Endothelial cell of umbilical vein (primary cell): ENCODE measurements around the gene BACH2. TPM values are rescaled to one million over a fixed set of nuclear protein-coding genes. Genes with fewer than 3 reads are reported as not detected.
"Not testable (repeated sequence)": the region's sequence is repeated elsewhere in the genome, so short reads cannot be mapped to it uniquely, and the experiment has no call there.

Experiments
- BruUV-seq: library from RNA; stranded (reverse); fragments of 400-500 nt; replicated peaks from 2 replicates; lab custom pipeline; 2021; lab: Mats Ljungman, UMichigan
- CTCF ChIA-PET: fragments of 300-600, 350-600 bp; sonication (Branson Sonifier 250); formaldehyde crosslinking; loops from one replicate; lab custom pipeline; 2021; ENCODE audit warnings: antibody characterized with exemption, inconsistent platforms; lab: Charles Lee
- POLR2A ChIA-PET: fragments of 300-600, 350-600 bp; sonication (Branson Sonifier 250); formaldehyde crosslinking; loops from one replicate; lab custom pipeline; 2021; ENCODE audit warnings: antibody characterized with exemption, inconsistent platforms; lab: Charles Lee
- DNase-seq: peaks from one replicate; pipeline ENCODE4 v3.0.0-alpha.2; 2011; ENCODE audit warnings: low read depth, low spot score
- FAIRE-seq: peaks from 2 replicates; lab custom pipeline; 2011; peaks lifted over from hg19 to GRCh38; lab: Jason Lieb, UNC
- H2AFZ ChIP-seq: 2 replicates; pipeline ENCODE4 v1.6.0; 2012; ENCODE audit warnings: low read depth, low read length, control low read depth, inconsistent platforms
- H3K27ac ChIP-seq: 2 replicates; pipeline ENCODE4 v1.5.1; 2011; ENCODE audit warnings: low read depth, mild to moderate bottlenecking, control low read depth, low read length, moderate library complexity; ENCODE audit not compliant: insufficient read depth
- H3K27me3 ChIP-seq, 2 experiments: 2 replicates each; pipeline versions ENCODE4 v1.6.0 to v1.6.1; 2011; ENCODE audit warnings: low read length in 2 of 2, mixed read lengths in 1 of 2; ENCODE audit not compliant: control insufficient read depth in 2 of 2, insufficient read depth in 2 of 2
- H3K36me3 ChIP-seq, 2 experiments: 2 replicates in 1 of 2; 3 replicates in 1 of 2; pipeline ENCODE4 v1.5.1; 2011; ENCODE audit warnings: low read length in 2 of 2, mild to moderate bottlenecking in 1 of 2, moderate library complexity in 1 of 2; ENCODE audit not compliant: control insufficient read depth in 2 of 2, insufficient read depth in 2 of 2; ENCODE audit errors: extremely low read depth in 1 of 2
- H3K4me1 ChIP-seq: 3 replicates; pipeline ENCODE4 v1.5.1; 2011; ENCODE audit warnings: mild to moderate bottlenecking, low read length; ENCODE audit not compliant: control insufficient read depth, insufficient read depth; ENCODE audit errors: extremely low read depth
- H3K4me2 ChIP-seq: 2 replicates; pipeline ENCODE4 v1.6.1; 2011; ENCODE audit warnings: low read length, control low read depth, mixed read lengths; ENCODE audit not compliant: insufficient read depth
- H3K4me3 ChIP-seq, 3 experiments: fragments of 200-600 bp in 1 of 3; sonication (generic), shearing (Covaris generic) in 1 of 3; replicated peaks in 1 of 3; 2 replicates each; pipeline ENCODE4 v1.5.1; 2011 to 2016; ENCODE audit warnings: control low read depth in 3 of 3, low read length in 3 of 3, mild to moderate bottlenecking in 2 of 3, inconsistent platforms in 1 of 3, low read depth in 1 of 3, moderate library complexity in 1 of 3; ENCODE audit not compliant: insufficient read depth in 1 of 3
- H3K79me2 ChIP-seq: 2 replicates; pipeline ENCODE4 v1.6.0; 2012; ENCODE audit warnings: low read length, inconsistent platforms; ENCODE audit not compliant: control insufficient read depth, insufficient read depth
- H3K9ac ChIP-seq: replicated peaks from 2 replicates; pipeline ENCODE3; 2011; ENCODE audit warnings: low read length, control low read depth; ENCODE audit not compliant: insufficient read depth; ENCODE audit errors: extremely low read depth
- H3K9me1 ChIP-seq: replicated peaks from 3 replicates; pipeline ENCODE4 v1.6.0; 2011; ENCODE audit warnings: mild to moderate bottlenecking, low read length; ENCODE audit not compliant: control insufficient read depth, insufficient read depth; ENCODE audit errors: extremely low read depth
- H3K9me3 ChIP-seq: replicated peaks from 2 replicates; pipeline ENCODE4 v1.5.1; 2012; ENCODE audit warnings: low read length, inconsistent platforms; ENCODE audit not compliant: control insufficient read depth, insufficient read depth
- H4K20me1 ChIP-seq: replicated peaks from 2 replicates; pipeline ENCODE3; 2011; ENCODE audit warnings: mild to moderate bottlenecking, low read length; ENCODE audit not compliant: control insufficient read depth, insufficient read depth; ENCODE audit errors: extremely low read depth
- CTCF ChIP-seq, 2 donors: IDR thresholded peaks; 1 replicate in 1 of 2; 2 replicates in 1 of 2; pipeline ENCODE4 v1.5.1; 2011; ENCODE audit warnings: low read length in 2 of 2, mild to moderate bottlenecking in 2 of 2, moderate library complexity in 2 of 2, control low read depth in 1 of 2, inconsistent platforms in 1 of 2, low read depth in 1 of 2; ENCODE audit not compliant: insufficient read depth in 1 of 2; ENCODE audit errors: extremely low read depth in 1 of 2
- EZH2 ChIP-seq: IDR thresholded peaks from 2 replicates; pipeline ENCODE4 v1.6.1; 2012; ENCODE audit warnings: borderline replicate concordance, low read depth, mild to moderate bottlenecking, moderate library complexity, low read length, inconsistent platforms; ENCODE audit not compliant: severe bottlenecking
- FOS ChIP-seq: IDR thresholded peaks from 2 replicates; pipeline ENCODE4 v1.6.1; 2011; ENCODE audit warnings: mild to moderate bottlenecking, low read length, moderate library complexity, borderline replicate concordance; ENCODE audit not compliant: insufficient read depth
- GATA2 ChIP-seq: IDR thresholded peaks from 2 replicates; pipeline ENCODE4 v1.7.0; 2011; ENCODE audit warnings: low read depth, mild to moderate bottlenecking, moderate library complexity, mixed read lengths, low read length; ENCODE audit not compliant: insufficient read length, insufficient read depth
- JUN ChIP-seq: IDR thresholded peaks from 2 replicates; pipeline ENCODE4 v1.6.1; 2011; ENCODE audit warnings: borderline replicate concordance, low read depth; ENCODE audit not compliant: insufficient read length, insufficient read depth
- MAX ChIP-seq: IDR thresholded peaks from 2 replicates; pipeline ENCODE4 v1.6.1; 2011; ENCODE audit not compliant: insufficient read depth, insufficient read length
- MYC ChIP-seq: IDR thresholded peaks from one replicate; pipeline ENCODE4 v1.6.1; 2011; ENCODE audit warnings: mild to moderate bottlenecking, low read depth, low read length
- POLR2A ChIP-seq: IDR thresholded peaks from 2 replicates; pipeline ENCODE4 v1.6.1; 2012; ENCODE audit warnings: low read depth, mild to moderate bottlenecking, control low read depth, low read length
- POLR2AphosphoS5 ChIP-seq: IDR thresholded peaks from 2 replicates; pipeline ENCODE4 v1.6.1; 2012; ENCODE audit warnings: low read depth, mild to moderate bottlenecking, control low read depth, low read length, moderate library complexity; ENCODE audit not compliant: insufficient read depth
- dilution Hi-C: fragments of 300-500 bp; cut with MboI; formaldehyde crosslinking; loops from one replicate; pipeline ENCODE4 v1.15.0; 2019; ENCODE audit warnings: low sequenced_read_pairs; ENCODE audit not compliant: extremely low pct_ligation_motif_present
- intact Hi-C: fragments of 100-400 bp; cut with micrococcal nuclease; formaldehyde crosslinking; loops from one replicate; pipeline ENCODE4 v1.10.0; 2022
- polyA plus RNA-seq, 4 experiments: library from polyadenylated mRNA; depleted of rRNA in 3 of 4; stranded (reverse) in 3 of 4; unstranded in 1 of 4; fragments of >200 nt; gene quantifications; 2 replicates each; pipeline versions ENCODE4 v1.2.1 to v1.2.3, GENCODE V29; 2011 to 2012; ENCODE audit warnings: missing spikeins in 1 of 4
- total RNA-seq: library from RNA; stranded (reverse); gene quantifications from 2 replicates; pipeline ENCODE4 v1.2.3, GENCODE V29; 2021

BACH2 gene
- total and polyA plus RNA-seq, 2 donors (not counting 3 experiments of a cell fraction or from before 2014, with no cell fraction given), result 1.7 to 5.6 TPM

GRCh38 chr6:90062051-90062450 is 234.6 kb downstream of the BACH2 start:
- intact Hi-C loops, result no loop called here
- FAIRE-seq (no peak), DNase-seq (no peak)
- H3K4me1 ChIP-seq, result no peaks in the 10 kb centered on the region
- CTCF ChIA-PET, result interaction anchor here (1.1 kb wide), 1 partner anchor 122 kb away, joined by 3 read pairs; no protein-coding TSS in a partner anchor
- no peak overlapping the region for H3K4me2 ChIP-seq
- no peak overlapping the region for H2AFZ ChIP-seq
- TF ChIP-seq GATA2, result no peak
- no peak for TF ChIP-seq JUN
- no peak for TF ChIP-seq POLR2A
- no peak for TF ChIP-seq FOS
- no peak for TF ChIP-seq CTCF (IDR thresholded peaks at IDR 0.05; ENCODE audit: extremely low read depth in 1 of 2, insufficient read depth in 1 of 2, low read depth in 1 of 2, low read length in 2 of 2)
- no peak for TF ChIP-seq MYC
- TF ChIP-seq POLR2AphosphoS5, result no peak
- TF ChIP-seq EZH2, result no peak
- no peak for TF ChIP-seq MAX
- no peak overlapping the region for H3K27ac ChIP-seq
- H3K9me1 ChIP-seq, result no peaks in the 10 kb centered on the region
- H3K36me3 ChIP-seq, result no peaks in the 10 kb centered on the region
- dilution Hi-C loops, result no loop called here
- H3K27me3 ChIP-seq, result peaks cover 2 to 6% of the 10 kb centered on the region in 2 experiments
- no peak overlapping the region for H3K4me3 ChIP-seq
- H3K9me3 ChIP-seq, result no peaks in the 10 kb centered on the region
- H4K20me1 ChIP-seq, result no peaks in the 10 kb centered on the region
- POLR2A ChIA-PET, result no interaction called here
- no peaks in the 10 kb centered on the region for H3K79me2 ChIP-seq
- no TSS peak for BruUV-seq
- H3K9ac ChIP-seq, result no peak overlapping the region

GRCh38 chr6:90059178-90059577 is 237.5 kb downstream of the BACH2 start:
- CTCF ChIA-PET, BruUV-seq: not testable (repeated sequence)

GRCh38 chr6:90055924-90056323 is 240.7 kb downstream of the BACH2 start:
- H3K9ac ChIP-seq, POLR2A ChIA-PET, H4K20me1 ChIP-seq, H3K9me1 ChIP-seq, H3K4me2 ChIP-seq, FAIRE-seq, H3K27ac ChIP-seq, H3K27me3 ChIP-seq, H2AFZ ChIP-seq, BruUV-seq, intact Hi-C loops, DNase-seq, H3K79me2 ChIP-seq, H3K4me3 ChIP-seq, CTCF ChIA-PET, dilution Hi-C loops, H3K4me1 ChIP-seq, H3K9me3 ChIP-seq, H3K36me3 ChIP-seq: not testable (repeated sequence)

More at GRCh38 chr6:90059178-90059577, 237.5 kb downstream of the BACH2 start:
- H3K4me2 ChIP-seq, H3K4me1 ChIP-seq, H3K9me1 ChIP-seq, FAIRE-seq, intact Hi-C loops, DNase-seq, H3K27ac ChIP-seq, H3K9me3 ChIP-seq, H3K79me2 ChIP-seq, H3K27me3 ChIP-seq, POLR2A ChIA-PET, dilution Hi-C loops, H3K9ac ChIP-seq, H4K20me1 ChIP-seq, H3K36me3 ChIP-seq, H2AFZ ChIP-seq, H3K4me3 ChIP-seq: not testable (repeated sequence)
